Testis (tissue), 3 donors: ENCODE results near the gene RUNX1. TPM values are rescaled to one million over a fixed set of nuclear protein-coding genes. Genes with fewer than 3 reads are reported as not detected.
"Not testable (repeated sequence)": the region's sequence is repeated elsewhere in the genome, so short reads cannot be mapped to it uniquely, and the experiment has no call there.

Experiments
- DNase-seq: peaks from one replicate; pipeline ENCODE4 v3.0.0-alpha.2; 2019
- H3K27ac ChIP-seq, 2 donors: fragments of 200-600 bp; sonication (generic); one replicate each; pipeline ENCODE4 v1.5.1; 2019
- H3K27me3 ChIP-seq: fragments of 200-600 bp; sonication (generic); one replicate; pipeline ENCODE4 v1.5.1; 2019
- H3K36me3 ChIP-seq: fragments of 200-600 bp; sonication (generic); one replicate; pipeline ENCODE4 v1.5.1; 2017; ENCODE audit warnings: low read depth; ENCODE audit errors: missing control alignments
- H3K4me1 ChIP-seq: fragments of 200-600 bp; sonication (generic); one replicate; pipeline ENCODE4 v1.5.1; 2019
- H3K4me3 ChIP-seq, 2 donors: fragments of 200-600 bp; sonication (generic); one replicate each; pipeline ENCODE4 v1.5.1; 2017 to 2019
- H3K9me3 ChIP-seq: fragments of 200-600 bp; sonication (generic); one replicate; pipeline ENCODE4 v1.5.1; 2017
- POLR2A ChIP-seq: fragments of 450-650 bp; IDR thresholded peaks from one replicate; pipeline ENCODE4 v1.6.1; 2017; ENCODE audit warnings: antibody characterized with exemption, mild to moderate bottlenecking, moderate library complexity
- WGBS, 2 donors: methylation state at CpG; one replicate each; pipeline ENCODE4 v1.1.5; 2018; 5-methylcytosine and 5-hydroxymethylcytosine counted together
- intact Hi-C: fragments of 100-400 bp; cut with DNase I; formaldehyde crosslinking; loops from one replicate; pipeline ENCODE4 v1.15.1; 2023; ENCODE audit warnings: low total_unique reads
- polyA plus RNA-seq: library from polyadenylated mRNA; stranded (reverse); fragments of 350-450 nt; fragmentation: Illumina TruSeq; extraction: RNeasy Lipid Tissue Mini Kit (QIAGEN cat#74804); gene quantifications from one replicate; pipeline ENCODE4 v1.2.3, GENCODE V29; 2014; ENCODE audit warnings: low read depth, low replicate concordance; ENCODE audit not compliant: insufficient read depth
- total RNA-seq, 2 donors: library from RNA; depleted of rRNA; stranded (reverse); fragments of >200 nt; gene quantifications; one replicate each; pipeline ENCODE4 v1.2.3, GENCODE V29; 2016
- TF ChIP-seq, protein P1 (sequence below), 3 experiments: fragments of 450-650 bp in 2 of 3; fragments of 200-600 bp in 1 of 3; sonication (generic) in 1 of 3; IDR thresholded peaks; one replicate each; pipeline ENCODE4 v1.5.1; 2016 to 2019; ENCODE audit warnings: antibody characterized with exemption in 3 of 3, mild to moderate bottlenecking in 2 of 3, moderate library complexity in 1 of 3

RUNX1 gene
- total and polyA plus RNA-seq, 3 donors from 2014 or later, result 11.1 to 28.7 (median 24.3) TPM

DNA sequence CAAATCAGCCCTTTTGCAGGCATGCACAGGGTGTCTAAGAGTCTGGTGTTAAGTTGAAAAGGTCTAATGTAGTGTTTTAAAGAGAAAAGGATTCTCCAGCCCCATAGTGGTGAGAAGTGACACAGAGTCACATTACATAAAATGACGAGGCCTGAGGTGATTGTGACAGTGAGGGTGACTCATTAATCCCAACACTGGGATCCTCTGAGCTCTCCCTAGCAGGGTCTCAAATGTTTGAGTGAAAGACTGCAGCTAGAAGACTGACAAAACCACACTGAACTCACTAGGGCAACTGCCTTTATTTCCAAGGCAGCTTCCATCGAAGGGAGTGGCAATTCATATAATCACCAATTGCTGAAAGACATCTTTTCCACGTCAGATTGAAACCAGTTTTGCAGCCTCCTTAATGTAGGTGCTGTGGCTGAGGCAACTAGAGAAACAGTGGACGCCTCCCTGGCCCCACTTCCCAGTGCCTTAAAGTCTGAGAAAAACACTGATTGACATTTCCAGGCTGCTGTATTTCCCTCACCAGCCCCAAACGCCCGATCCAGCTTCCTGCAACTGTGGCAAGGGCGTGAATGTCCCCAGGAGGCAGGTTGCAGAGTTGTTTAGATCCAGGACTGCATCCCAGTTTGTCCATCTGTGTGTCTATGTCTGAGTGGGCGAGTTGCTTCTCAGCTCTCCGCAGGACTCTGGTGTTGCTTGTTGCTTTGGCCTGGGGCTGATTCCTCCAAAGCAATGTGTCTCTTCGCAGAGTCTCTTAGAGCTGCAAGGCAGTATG lies 81.4 kb downstream of the RUNX1 start:
- no peak for DNase-seq
- Histone ChIP-seq H3K4me1 (no peaks in the 10 kb centered on the region), H3K36me3 (no peaks in the 10 kb centered on the region), H3K27ac (no peak overlapping the region), H3K4me3 (no peak overlapping the region), H3K27me3 (no peaks in the 10 kb centered on the region), H3K9me3 (no peaks in the 10 kb centered on the region)
- intact Hi-C loops, result no loop called here
- TF ChIP-seq, protein P1, sequence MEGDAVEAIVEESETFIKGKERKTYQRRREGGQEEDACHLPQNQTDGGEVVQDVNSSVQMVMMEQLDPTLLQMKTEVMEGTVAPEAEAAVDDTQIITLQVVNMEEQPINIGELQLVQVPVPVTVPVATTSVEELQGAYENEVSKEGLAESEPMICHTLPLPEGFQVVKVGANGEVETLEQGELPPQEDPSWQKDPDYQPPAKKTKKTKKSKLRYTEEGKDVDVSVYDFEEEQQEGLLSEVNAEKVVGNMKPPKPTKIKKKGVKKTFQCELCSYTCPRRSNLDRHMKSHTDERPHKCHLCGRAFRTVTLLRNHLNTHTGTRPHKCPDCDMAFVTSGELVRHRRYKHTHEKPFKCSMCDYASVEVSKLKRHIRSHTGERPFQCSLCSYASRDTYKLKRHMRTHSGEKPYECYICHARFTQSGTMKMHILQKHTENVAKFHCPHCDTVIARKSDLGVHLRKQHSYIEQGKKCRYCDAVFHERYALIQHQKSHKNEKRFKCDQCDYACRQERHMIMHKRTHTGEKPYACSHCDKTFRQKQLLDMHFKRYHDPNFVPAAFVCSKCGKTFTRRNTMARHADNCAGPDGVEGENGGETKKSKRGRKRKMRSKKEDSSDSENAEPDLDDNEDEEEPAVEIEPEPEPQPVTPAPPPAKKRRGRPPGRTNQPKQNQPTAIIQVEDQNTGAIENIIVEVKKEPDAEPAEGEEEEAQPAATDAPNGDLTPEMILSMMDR (IDR thresholded peaks at IDR 0.05), result no peak
- no peak for TF ChIP-seq POLR2A
- 86 to 88% methylated on average over 6 to 10 of the region's 10 CpGs for WGBS, 2 donors

DNA sequence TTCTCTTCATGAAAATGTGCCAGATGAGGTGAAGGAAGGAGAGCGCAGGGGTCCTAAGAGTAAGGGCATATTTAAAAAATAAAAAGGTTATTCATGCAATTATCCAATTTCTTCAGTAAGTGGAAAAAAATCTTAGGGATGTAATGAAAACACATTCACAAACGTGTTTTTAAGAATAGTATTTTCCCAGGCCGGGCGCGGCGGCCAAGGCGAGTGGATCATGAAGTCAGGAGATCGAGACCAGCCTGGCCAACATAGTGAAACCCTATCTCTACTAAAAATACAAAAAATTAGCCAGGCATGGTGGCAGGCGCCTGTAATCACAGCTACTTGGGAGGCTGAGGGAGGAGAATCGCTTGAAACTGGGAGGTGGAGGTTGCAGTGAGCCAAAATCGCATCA lies 82.2 kb downstream of the RUNX1 start:
- 89 to 95% methylated on average over 11 of the region's 11 CpGs for WGBS, 2 donors

DNA sequence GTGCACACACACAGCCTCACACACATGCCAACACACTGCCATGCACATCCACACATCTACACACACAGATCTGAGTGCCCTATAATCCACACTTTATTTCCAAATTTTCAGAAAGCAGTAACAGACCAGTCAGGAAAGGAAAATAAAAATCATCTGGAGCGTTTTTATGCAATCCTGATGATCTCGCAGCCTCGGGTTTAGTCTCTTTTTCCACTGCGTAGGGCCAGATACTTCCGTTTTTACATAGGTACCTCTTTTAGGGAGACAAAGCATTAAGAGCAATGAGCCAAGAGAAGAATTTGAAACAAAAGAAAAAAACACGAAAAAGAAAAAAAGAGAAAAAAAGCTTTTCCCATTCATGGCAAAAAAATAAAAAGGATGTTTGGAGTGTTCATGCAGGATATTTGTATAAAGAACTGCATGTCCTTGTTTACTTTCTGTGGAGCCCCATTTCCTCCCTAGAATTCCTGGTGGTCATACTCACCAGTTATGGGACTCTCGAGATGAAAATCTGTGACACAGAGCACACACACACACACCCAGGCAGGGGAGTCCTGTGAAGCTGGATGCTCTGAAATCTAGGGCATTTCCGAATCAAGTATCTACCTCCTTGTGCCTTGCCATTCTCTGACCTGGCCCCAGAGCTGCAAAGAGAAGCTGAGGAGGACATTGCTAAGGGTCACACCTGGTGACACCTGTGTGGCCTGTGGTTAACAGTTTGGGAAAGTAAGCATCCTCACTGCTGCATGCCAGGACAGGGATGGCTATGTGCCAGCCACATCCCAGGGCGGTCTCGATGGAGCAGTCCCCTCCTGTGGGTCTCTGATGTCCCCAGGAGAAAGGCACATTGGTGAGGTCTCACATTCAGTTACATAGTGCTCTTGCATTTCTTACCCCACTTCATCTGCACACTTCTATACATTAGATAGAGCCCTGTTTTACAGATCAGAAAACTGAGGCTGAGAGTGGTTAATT lies 83.6 kb downstream of the RUNX1 start:
- no peak for DNase-seq
- 61 to 63% methylated on average over 10 of the region's 10 CpGs for WGBS, 2 donors
- no peaks in the 10 kb centered on the region for H3K27me3 ChIP-seq
- H3K27ac ChIP-seq, result no peak overlapping the region
- intact Hi-C loops, result no loop called here
- no peak overlapping the region for H3K4me3 ChIP-seq
- no peaks in the 10 kb centered on the region for H3K4me1 ChIP-seq
- no peaks in the 10 kb centered on the region for H3K36me3 ChIP-seq
- no peak for TF ChIP-seq POLR2A
- TF ChIP-seq, protein P1 (IDR thresholded peaks at IDR 0.05), result no peak
- H3K9me3 ChIP-seq, result no peaks in the 10 kb centered on the region

More for the DNA sequence above, 82.2 kb downstream of the RUNX1 start:
- intact Hi-C loops, H3K27me3 ChIP-seq, H3K4me3 ChIP-seq, H3K4me1 ChIP-seq, H3K36me3 ChIP-seq, H3K27ac ChIP-seq, H3K9me3 ChIP-seq, DNase-seq: not testable (repeated sequence)

DNA sequence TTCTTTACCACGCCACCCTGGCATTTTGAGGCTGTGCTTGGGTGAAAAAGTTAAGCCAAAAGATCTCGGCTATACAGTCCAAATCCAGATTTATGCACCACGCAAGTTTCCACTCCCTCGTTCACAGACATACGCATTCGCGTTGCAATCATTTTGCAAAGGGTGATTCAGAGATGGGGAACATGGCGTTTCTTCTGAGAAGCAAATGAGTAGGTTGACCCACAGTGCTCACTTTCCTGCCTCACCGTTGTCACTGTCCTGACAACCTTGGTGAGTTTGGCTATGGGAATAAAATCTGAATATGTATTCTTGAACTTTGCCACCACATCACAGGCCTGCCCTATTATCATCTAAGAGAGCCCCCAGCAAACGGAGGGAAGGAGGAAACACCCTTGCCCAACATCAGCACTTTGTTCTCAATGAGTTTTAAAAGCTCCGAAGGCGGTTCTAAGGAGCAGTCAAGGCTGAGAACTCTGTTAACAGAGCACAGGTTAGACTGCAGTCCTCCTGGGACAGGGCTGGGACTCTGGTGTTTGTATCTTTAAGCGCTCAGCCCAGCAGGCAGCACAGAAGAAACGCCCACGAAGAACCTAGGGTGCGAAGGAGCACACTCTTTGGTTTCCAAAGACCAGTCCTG lies 86.4 kb downstream of the RUNX1 start:
- no peaks in the 10 kb centered on the region for H3K36me3 ChIP-seq
- no peak overlapping the region for H3K4me3 ChIP-seq
- intact Hi-C loops, result no loop called here
- no peaks in the 10 kb centered on the region for H3K4me1 ChIP-seq
- no peak for TF ChIP-seq POLR2A
- TF ChIP-seq, protein P1 (IDR thresholded peaks at IDR 0.05), result no peak
- no peaks in the 10 kb centered on the region for H3K9me3 ChIP-seq
- 81 to 82% methylated on average over 15 to 16 of the region's 16 CpGs for WGBS, 2 donors
- H3K27me3 ChIP-seq, result no peaks in the 10 kb centered on the region
- no peak for DNase-seq
- no peak overlapping the region for H3K27ac ChIP-seq

DNA sequence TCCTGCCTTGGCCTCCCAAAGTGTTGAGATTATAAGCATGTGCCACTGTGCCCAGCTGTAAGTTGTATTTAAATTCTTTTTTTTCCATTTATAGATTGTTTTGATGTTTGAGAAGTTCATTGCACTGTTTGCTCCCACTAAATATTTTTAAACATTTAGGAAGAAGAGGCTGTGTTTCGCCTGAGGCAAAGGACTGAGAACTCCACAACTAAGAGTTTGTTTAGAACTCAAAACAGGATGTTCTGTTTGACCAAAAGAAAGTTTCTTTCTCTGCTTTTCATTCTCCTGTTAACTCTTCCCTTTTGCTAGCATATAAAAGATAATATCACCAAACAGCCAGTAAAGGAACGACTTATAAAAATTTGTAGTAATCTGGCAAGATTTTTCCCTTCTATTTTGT lies 87.0 kb downstream of the RUNX1 start:
- Histone ChIP-seq H3K4me1 (no peaks in the 10 kb centered on the region), H3K4me3 (no peak overlapping the region), H3K27me3 (no peaks in the 10 kb centered on the region), H3K27ac (no peak overlapping the region), H3K9me3 (no peaks in the 10 kb centered on the region), H3K36me3 (no peaks in the 10 kb centered on the region)
- WGBS, 2 donors, result 88 to 90% methylated on average over 2 of the region's 2 CpGs
- intact Hi-C loops, result no loop called here
- TF ChIP-seq, protein P1 (IDR thresholded peaks at IDR 0.05), result no peak
- TF ChIP-seq POLR2A, result no peak
- DNase-seq, result no peak
